ENCODE results near the gene WWC1. TPM values are rescaled to one million over a fixed set of nuclear protein-coding genes. Genes with fewer than 3 reads are reported as not detected.
A peak's percentile ranks its signal among the peaks of the same experiment; 100 is the strongest.

Gene WWC1
- total and polyA plus RNA-seq, 9 of the 15 experiments (the other 6 are each of a cell fraction or from before 2014, with no cell fraction given) = under 0.01 to 0.54 (median 0.42) TPM; not detected in 6

DNA sequence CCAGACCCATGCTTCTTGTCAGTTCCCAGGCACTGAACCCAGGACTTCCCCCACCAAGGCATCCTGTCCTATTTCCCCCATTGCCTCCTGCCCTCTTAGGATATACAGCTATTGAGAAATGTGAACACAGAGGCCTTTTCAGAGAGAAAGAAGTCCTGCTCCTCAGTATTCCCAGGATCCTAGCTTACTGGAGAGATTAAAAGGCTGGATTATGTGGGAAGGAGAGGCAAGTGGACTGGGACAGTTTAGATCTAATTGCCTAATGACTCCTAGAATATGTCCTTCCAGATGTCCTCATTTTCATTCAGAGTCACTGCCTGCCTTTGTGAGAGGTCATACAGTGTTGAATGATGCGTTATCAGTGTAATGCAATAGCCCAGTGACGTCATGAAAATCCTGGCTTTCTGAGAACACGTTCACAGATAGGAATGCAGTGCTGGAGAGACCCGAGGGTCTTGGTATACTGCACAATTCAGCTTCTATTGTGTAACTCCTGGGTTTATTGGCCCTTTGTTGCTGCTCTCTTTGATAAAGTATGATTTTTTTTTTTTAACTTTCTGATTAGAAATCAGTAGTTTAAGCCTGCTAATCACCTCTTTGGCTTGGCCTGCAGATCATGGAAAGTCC is 26.2 kb downstream of the WWC1 start (continued):
- TF ChIP-seq RCOR1 (IDR thresholded peaks at IDR 0.05; ENCODE audit: borderline replicate concordance in 1 of 2, low read depth in 2 of 2, low read length in 2 of 2) = peak in 1 of 2 experiments; percentile 61; a peak in 1 of 4 replicates
- no peak for TF ChIP-seq RBBP5 (IDR thresholded peaks at IDR 0.05; ENCODE audit: borderline replicate concordance, insufficient read depth, low read length, poor library complexity, severe bottlenecking)
- TF ChIP-seq, protein P1, sequence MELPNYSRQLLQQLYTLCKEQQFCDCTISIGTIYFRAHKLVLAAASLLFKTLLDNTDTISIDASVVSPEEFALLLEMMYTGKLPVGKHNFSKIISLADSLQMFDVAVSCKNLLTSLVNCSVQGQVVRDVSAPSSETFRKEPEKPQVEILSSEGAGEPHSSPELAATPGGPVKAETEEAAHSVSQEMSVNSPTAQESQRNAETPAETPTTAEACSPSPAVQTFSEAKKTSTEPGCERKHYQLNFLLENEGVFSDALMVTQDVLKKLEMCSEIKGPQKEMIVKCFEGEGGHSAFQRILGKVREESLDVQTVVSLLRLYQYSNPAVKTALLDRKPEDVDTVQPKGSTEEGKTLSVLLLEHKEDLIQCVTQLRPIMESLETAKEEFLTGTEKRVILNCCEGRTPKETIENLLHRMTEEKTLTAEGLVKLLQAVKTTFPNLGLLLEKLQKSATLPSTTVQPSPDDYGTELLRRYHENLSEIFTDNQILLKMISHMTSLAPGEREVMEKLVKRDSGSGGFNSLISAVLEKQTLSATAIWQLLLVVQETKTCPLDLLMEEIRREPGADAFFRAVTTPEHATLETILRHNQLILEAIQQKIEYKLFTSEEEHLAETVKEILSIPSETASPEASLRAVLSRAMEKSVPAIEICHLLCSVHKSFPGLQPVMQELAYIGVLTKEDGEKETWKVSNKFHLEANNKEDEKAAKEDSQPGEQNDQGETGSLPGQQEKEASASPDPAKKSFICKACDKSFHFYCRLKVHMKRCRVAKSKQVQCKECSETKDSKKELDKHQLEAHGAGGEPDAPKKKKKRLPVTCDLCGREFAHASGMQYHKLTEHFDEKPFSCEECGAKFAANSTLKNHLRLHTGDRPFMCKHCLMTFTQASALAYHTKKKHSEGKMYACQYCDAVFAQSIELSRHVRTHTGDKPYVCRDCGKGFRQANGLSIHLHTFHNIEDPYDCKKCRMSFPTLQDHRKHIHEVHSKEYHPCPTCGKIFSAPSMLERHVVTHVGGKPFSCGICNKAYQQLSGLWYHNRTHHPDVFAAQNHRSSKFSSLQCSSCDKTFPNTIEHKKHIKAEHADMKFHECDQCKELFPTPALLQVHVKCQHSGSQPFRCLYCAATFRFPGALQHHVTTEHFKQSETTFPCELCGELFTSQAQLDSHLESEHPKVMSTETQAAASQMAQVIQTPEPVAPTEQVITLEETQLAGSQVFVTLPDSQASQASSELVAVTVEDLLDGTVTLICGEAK (IDR thresholded peaks at IDR 0.05) = no peak
- TF ChIP-seq, protein P1 (CRISPR knock-in tag; IDR thresholded peaks at IDR 0.05) = no peak
- TF ChIP-seq MIER1 (IDR thresholded peaks at IDR 0.05; ENCODE audit: low read depth) = no peak
- TF ChIP-seq, protein P2, sequence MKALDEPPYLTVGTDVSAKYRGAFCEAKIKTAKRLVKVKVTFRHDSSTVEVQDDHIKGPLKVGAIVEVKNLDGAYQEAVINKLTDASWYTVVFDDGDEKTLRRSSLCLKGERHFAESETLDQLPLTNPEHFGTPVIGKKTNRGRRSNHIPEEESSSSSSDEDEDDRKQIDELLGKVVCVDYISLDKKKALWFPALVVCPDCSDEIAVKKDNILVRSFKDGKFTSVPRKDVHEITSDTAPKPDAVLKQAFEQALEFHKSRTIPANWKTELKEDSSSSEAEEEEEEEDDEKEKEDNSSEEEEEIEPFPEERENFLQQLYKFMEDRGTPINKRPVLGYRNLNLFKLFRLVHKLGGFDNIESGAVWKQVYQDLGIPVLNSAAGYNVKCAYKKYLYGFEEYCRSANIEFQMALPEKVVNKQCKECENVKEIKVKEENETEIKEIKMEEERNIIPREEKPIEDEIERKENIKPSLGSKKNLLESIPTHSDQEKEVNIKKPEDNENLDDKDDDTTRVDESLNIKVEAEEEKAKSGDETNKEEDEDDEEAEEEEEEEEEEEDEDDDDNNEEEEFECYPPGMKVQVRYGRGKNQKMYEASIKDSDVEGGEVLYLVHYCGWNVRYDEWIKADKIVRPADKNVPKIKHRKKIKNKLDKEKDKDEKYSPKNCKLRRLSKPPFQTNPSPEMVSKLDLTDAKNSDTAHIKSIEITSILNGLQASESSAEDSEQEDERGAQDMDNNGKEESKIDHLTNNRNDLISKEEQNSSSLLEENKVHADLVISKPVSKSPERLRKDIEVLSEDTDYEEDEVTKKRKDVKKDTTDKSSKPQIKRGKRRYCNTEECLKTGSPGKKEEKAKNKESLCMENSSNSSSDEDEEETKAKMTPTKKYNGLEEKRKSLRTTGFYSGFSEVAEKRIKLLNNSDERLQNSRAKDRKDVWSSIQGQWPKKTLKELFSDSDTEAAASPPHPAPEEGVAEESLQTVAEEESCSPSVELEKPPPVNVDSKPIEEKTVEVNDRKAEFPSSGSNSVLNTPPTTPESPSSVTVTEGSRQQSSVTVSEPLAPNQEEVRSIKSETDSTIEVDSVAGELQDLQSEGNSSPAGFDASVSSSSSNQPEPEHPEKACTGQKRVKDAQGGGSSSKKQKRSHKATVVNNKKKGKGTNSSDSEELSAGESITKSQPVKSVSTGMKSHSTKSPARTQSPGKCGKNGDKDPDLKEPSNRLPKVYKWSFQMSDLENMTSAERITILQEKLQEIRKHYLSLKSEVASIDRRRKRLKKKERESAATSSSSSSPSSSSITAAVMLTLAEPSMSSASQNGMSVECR (CRISPR knock-in tag; IDR thresholded peaks at IDR 0.05) = no peak
- peak; percentile 35; the same call in 1 of the 2 replicates for TF ChIP-seq TEAD4 (IDR thresholded peaks at IDR 0.05; ENCODE audit: low read length)
- TF ChIP-seq TEAD4 (CRISPR knock-in tag; IDR thresholded peaks at IDR 0.05; ENCODE audit: borderline replicate concordance) = no peak
- TF ChIP-seq MTA2 (IDR thresholded peaks at IDR 0.05; ENCODE audit: low read depth) = no peak
- no peak for TF ChIP-seq HDAC1 (IDR thresholded peaks at IDR 0.05)

Measured in K562 (cell line).